ENCODE data around the gene CTAG1B. TPM values are rescaled to one million over a fixed set of nuclear protein-coding genes. Genes with fewer than 3 reads are reported as not detected.

The CTAG1B gene
- total and polyA plus RNA-seq, 2 donors (not counting 1 experiment from before 2014, with no cell fraction given), result 0.09 TPM; not detected in 1

Small RNA genes within 50 kb of the gene (small RNA-seq; reads per million reads assigned to genes)
- not detected for gene AC244090.1 (ENCODE audit: insufficient read length, low read depth, low replicate concordance)
- gene AC244107.2 (ENCODE audit: insufficient read length, low read depth, low replicate concordance), result not detected

Other genes starting within 250 kb of the CTAG1B start
- 510 and 523 TPM in 2 replicates for gene FLNA, start 244.6 kb downstream of the CTAG1B start, total RNA-seq
- gene FLNA, start 244.6 kb downstream of the CTAG1B start, polyA plus RNA-seq, result 281 and 342 TPM in 2 replicates
- gene EMD, start 240.0 kb downstream of the CTAG1B start, total RNA-seq, result 67.2 and 81.7 TPM in 2 replicates
- 132 and 156 TPM in 2 replicates for gene EMD, start 240.0 kb downstream of the CTAG1B start, polyA plus RNA-seq
- gene RPL10, start 220.9 kb downstream of the CTAG1B start, total RNA-seq, result 3,946 and 4,073 TPM in 2 replicates
- 9,737 and 16,482 TPM in 2 replicates for gene RPL10, start 220.9 kb downstream of the CTAG1B start, polyA plus RNA-seq
- 24.6 TPM in 2 replicates for gene DNASE1L1, start 210.0 kb downstream of the CTAG1B start, total RNA-seq
- gene DNASE1L1, start 210.0 kb downstream of the CTAG1B start, polyA plus RNA-seq, result 30.4 and 49.2 TPM in 2 replicates
- 117 and 118 TPM in 2 replicates for gene TAFAZZIN, start 207.7 kb downstream of the CTAG1B start, total RNA-seq
- gene TAFAZZIN, start 207.7 kb downstream of the CTAG1B start, polyA plus RNA-seq, result 224 and 241 TPM in 2 replicates
- gene ATP6AP1, start 190.6 kb downstream of the CTAG1B start, total RNA-seq, result 55.6 and 57.7 TPM in 2 replicates
- 38.9 and 47.1 TPM in 2 replicates for gene ATP6AP1, start 190.6 kb downstream of the CTAG1B start, polyA plus RNA-seq
- 194 and 199 TPM in 2 replicates for gene GDI1, start 182.1 kb downstream of the CTAG1B start, total RNA-seq
- gene GDI1, start 182.1 kb downstream of the CTAG1B start, polyA plus RNA-seq, result 311 and 436 TPM in 2 replicates
- 70.4 and 79.8 TPM in 2 replicates for gene FAM50A, start 175.1 kb downstream of the CTAG1B start, total RNA-seq
- gene FAM50A, start 175.1 kb downstream of the CTAG1B start, polyA plus RNA-seq, result 44.5 and 60.0 TPM in 2 replicates
- 114 and 120 TPM in 2 replicates for gene PLXNA3, start 161.0 kb downstream of the CTAG1B start, total RNA-seq
- 50.5 and 68.6 TPM in 2 replicates for gene PLXNA3, start 161.0 kb downstream of the CTAG1B start, polyA plus RNA-seq
- gene LAGE3, start 140.0 kb downstream of the CTAG1B start, total RNA-seq, result 17.0 and 19.3 TPM in 2 replicates
- gene LAGE3, start 140.0 kb downstream of the CTAG1B start, polyA plus RNA-seq, result 13.6 and 19.9 TPM in 2 replicates
- 23.3 and 29.5 TPM in 2 replicates for gene UBL4A, start 132.7 kb downstream of the CTAG1B start, total RNA-seq
- gene UBL4A, start 132.7 kb downstream of the CTAG1B start, polyA plus RNA-seq, result 7.7 and 13.1 TPM in 2 replicates
- 16.7 and 17.9 TPM in 2 replicates for gene SLC10A3, start 128.7 kb downstream of the CTAG1B start, total RNA-seq
- 26.6 and 36.9 TPM in 2 replicates for gene SLC10A3, start 128.7 kb downstream of the CTAG1B start, polyA plus RNA-seq
- 39.6 and 43.3 TPM in 2 replicates for gene FAM3A, start 103.0 kb downstream of the CTAG1B start, total RNA-seq
- 59.4 and 61.1 TPM in 2 replicates for gene FAM3A, start 103.0 kb downstream of the CTAG1B start, polyA plus RNA-seq
- gene G6PD, start 72.4 kb downstream of the CTAG1B start, total RNA-seq, result 57.2 and 61.2 TPM in 2 replicates
- 64.4 and 66.0 TPM in 2 replicates for gene G6PD, start 72.4 kb downstream of the CTAG1B start, polyA plus RNA-seq
- gene IKBKG, start 71.7 kb downstream of the CTAG1B start, total RNA-seq, result 65.1 and 72.0 TPM in 2 replicates
- gene IKBKG, start 71.7 kb downstream of the CTAG1B start, polyA plus RNA-seq, result 43.9 and 46.7 TPM in 2 replicates
- not detected in 2 replicates for gene CTAG1A, start 34.1 kb downstream of the CTAG1B start, total RNA-seq
- gene CTAG1A, start 34.1 kb downstream of the CTAG1B start, polyA plus RNA-seq, result not detected in 2 replicates
- not detected in 2 replicates for gene CTAG2, start 34.3 kb upstream of the CTAG1B start, total RNA-seq
- gene CTAG2, start 34.3 kb upstream of the CTAG1B start, polyA plus RNA-seq, result not detected in 2 replicates
- 16.5 and 17.2 TPM in 2 replicates for gene GAB3, start 131.8 kb upstream of the CTAG1B start, total RNA-seq
- 13.2 and 15.5 TPM in 2 replicates for gene GAB3, start 131.8 kb upstream of the CTAG1B start, polyA plus RNA-seq
- 73.5 and 84.2 TPM in 2 replicates for gene DKC1, start 143.6 kb upstream of the CTAG1B start, total RNA-seq
- gene DKC1, start 143.6 kb upstream of the CTAG1B start, polyA plus RNA-seq, result 18.8 and 42.7 TPM in 2 replicates
- 7.2 and 7.7 TPM in 2 replicates for gene MPP1, start 186.2 kb upstream of the CTAG1B start, total RNA-seq
- gene MPP1, start 186.2 kb upstream of the CTAG1B start, polyA plus RNA-seq, result 5.0 and 7.4 TPM in 2 replicates
- not detected in 2 replicates for gene SMIM9, start 215.4 kb upstream of the CTAG1B start, total RNA-seq
- gene SMIM9, start 215.4 kb upstream of the CTAG1B start, polyA plus RNA-seq, result not detected in 2 replicates

All from B cell (primary cell).